DOHH2 (cell line): ENCODE measurements around the gene TRAPPC14.

Experiments used
- EZH2phosphoT487 ChIP-seq: fragments of 200-600 bp; sonication (generic); IDR thresholded peaks from 2 replicates; pipeline ENCODE4 v1.6.1; 2017; ENCODE audit warnings: borderline replicate concordance, mild to moderate bottlenecking, antibody characterized with exemption, low read length, moderate library complexity, mixed read lengths
- TF ChIP-seq, protein P1 (sequence below): fragments of 200-600 bp; sonication (generic); IDR thresholded peaks from one replicate; pipeline ENCODE4 v1.5.1; 2014; ENCODE audit warnings: antibody characterized with exemption, mild to moderate bottlenecking, low read depth, low read length; ENCODE audit not compliant: poor library complexity, severe bottlenecking

DNA sequence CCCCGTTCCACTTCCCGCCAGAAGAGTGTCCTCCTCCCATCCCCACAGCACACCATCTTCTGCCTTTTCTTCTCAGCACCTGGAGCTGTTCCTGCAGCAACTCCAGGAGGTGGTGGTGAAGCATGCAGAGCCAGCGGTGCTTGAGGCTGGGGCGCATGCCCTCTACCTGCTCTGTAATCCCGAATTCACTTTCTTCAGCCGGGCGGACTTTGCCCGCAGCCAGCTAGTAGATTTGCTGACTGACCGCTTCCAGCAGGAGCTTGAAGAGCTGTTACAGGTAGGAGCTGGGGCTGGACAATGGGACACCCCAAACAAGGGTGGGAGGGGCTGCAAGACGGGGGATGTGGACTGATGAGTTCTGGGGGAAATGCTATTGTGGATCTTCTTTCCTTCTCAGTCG, 42.2 kb upstream of the TRAPPC14 start:
- TF ChIP-seq, protein P1, sequence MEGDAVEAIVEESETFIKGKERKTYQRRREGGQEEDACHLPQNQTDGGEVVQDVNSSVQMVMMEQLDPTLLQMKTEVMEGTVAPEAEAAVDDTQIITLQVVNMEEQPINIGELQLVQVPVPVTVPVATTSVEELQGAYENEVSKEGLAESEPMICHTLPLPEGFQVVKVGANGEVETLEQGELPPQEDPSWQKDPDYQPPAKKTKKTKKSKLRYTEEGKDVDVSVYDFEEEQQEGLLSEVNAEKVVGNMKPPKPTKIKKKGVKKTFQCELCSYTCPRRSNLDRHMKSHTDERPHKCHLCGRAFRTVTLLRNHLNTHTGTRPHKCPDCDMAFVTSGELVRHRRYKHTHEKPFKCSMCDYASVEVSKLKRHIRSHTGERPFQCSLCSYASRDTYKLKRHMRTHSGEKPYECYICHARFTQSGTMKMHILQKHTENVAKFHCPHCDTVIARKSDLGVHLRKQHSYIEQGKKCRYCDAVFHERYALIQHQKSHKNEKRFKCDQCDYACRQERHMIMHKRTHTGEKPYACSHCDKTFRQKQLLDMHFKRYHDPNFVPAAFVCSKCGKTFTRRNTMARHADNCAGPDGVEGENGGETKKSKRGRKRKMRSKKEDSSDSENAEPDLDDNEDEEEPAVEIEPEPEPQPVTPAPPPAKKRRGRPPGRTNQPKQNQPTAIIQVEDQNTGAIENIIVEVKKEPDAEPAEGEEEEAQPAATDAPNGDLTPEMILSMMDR = no peak
- TF ChIP-seq EZH2phosphoT487 = no peak
